Activated CD8-positive, alpha-beta T cell treated with anti-CD3 and anti-CD28 coated beads, Interleukin-2, amount 10 ng/mL, durations not matched to agents 7 days and 5 days (primary cell): ENCODE measurements around the gene ERCC2. TPM values are rescaled to one million over a fixed set of nuclear protein-coding genes. Genes with fewer than 3 reads are reported as not detected.
A peak's percentile ranks its signal among the peaks of the same experiment; 100 is the strongest.
"Not testable (repeated sequence)": the region's sequence is repeated elsewhere in the genome, so short reads cannot be mapped to it uniquely, and the experiment has no call there.

Source experiments
- ATAC-seq: fragments of 150-1000 bp; cut with Tn5 transposase; one replicate; pipeline ENCODE4 v1.10.0; 2021; ENCODE audit warnings: moderate library complexity
- CTCF ChIA-PET: fragments of 350-600 bp; sonication (Branson Sonifier 250); formaldehyde crosslinking; loops from one replicate; lab custom pipeline; 2021; ENCODE audit warnings: antibody characterized with exemption; lab: Charles Lee
- POLR2A ChIA-PET: fragments of 350-600 bp; sonication (Branson Sonifier 250); formaldehyde crosslinking; loops from one replicate; lab custom pipeline; 2021; ENCODE audit warnings: antibody characterized with exemption; lab: Charles Lee
- DNase-seq: peaks from one replicate; pipeline ENCODE4 v3.0.0-alpha.2; 2020
- H3K27ac Mint-ChIP-seq: one replicate; pipeline ENCODE4 v1.8.0; 2021; ENCODE audit warnings: mild to moderate bottlenecking, mixed read lengths
- H3K27me3 Mint-ChIP-seq: one replicate; pipeline ENCODE4 v1.8.0; 2021; ENCODE audit warnings: low read depth, mixed read lengths
- H3K36me3 Mint-ChIP-seq: one replicate; pipeline ENCODE4 v1.8.0; 2021; ENCODE audit warnings: low read depth, mixed read lengths
- H3K4me1 Mint-ChIP-seq: one replicate; pipeline ENCODE4 v1.8.0; 2021; ENCODE audit warnings: low read depth, mixed read lengths
- H3K4me3 Mint-ChIP-seq: one replicate; pipeline ENCODE4 v1.8.0; 2021; ENCODE audit warnings: mild to moderate bottlenecking, mixed read lengths
- H3K9me3 Mint-ChIP-seq: one replicate; pipeline ENCODE4 v1.8.0; 2022; ENCODE audit warnings: mixed read lengths; ENCODE audit not compliant: insufficient read depth
- total RNA-seq, 2 experiments: library from RNA; stranded (reverse); gene quantifications; one replicate each; pipeline ENCODE4 v1.2.3, GENCODE V29; 2021

Gene ERCC2
- 10 to 100 TPM; 23.7 to 24.4 TPM for total RNA-seq

DNA sequence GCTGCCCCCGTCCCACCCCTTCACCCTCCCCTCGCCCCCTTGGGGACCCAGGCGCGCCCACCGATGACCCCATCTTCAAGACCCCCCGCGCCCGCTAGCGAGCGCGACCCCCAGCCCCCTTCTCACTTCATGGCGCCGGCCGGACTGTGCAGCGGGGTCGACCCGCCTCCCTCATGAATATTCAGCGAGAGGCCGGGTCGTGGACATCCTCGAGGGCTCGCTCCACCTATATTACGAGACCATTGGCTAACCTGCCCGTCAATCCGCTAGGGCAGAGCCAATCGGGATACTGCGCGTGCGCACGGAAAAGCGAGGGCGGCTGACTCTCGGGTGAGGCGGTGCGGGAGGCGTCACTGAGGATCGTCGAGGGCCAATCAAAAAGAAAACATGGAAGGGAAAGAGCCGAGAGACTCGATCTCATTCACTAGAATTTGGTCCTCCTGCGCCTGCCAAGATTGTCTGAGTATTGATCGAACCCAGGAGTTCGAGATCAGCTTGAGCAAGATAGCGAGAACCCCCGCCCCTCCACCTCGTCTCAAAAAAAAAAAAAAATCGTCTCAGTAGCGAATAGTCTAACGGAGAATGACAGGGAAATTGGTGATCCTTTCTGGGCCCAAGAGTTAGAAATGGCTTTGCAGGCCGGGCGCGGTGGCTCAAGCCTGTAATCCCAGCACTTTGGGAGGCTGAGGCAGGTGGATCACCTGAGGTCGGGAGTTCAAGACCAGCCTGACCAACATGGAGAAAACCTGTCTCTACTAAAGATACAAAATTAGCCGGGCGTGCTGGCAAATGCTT is at the start of gene ERCC2:
Gene ERCC2, minus strand, starts transcription at position 164 of the 795 bp plus-strand sequence. Its CDS starts 33 bp downstream, at position 131.
- peaks cover 16% of the 10 kb centered on the region for H3K4me1 Mint-ChIP-seq
- DNase-seq (peak; percentile 100), ATAC-seq (peak; percentile 100)
- peaks cover 6% of the 10 kb centered on the region for H3K36me3 Mint-ChIP-seq
- CTCF ChIA-PET = interaction anchor here (1.0 to 1.2 kb wide), 3 partner anchors 13 to 33 kb away, joined by 3 read pairs; no protein-coding TSS in a partner anchor
- peak within 1 kb of the TSS; percentile 98 for H3K27ac Mint-ChIP-seq
- no peaks in the 10 kb centered on the region for H3K27me3 Mint-ChIP-seq
- no peaks in the 10 kb centered on the region for H3K9me3 Mint-ChIP-seq
- H3K4me3 Mint-ChIP-seq = peak within 1 kb of the TSS; percentile 86
- POLR2A ChIA-PET = interaction anchor here (1.0 kb wide), 2 partner anchors 24 to 33 kb away, joined by 3 read pairs; no protein-coding TSS in a partner anchor

GRCh38 chr19:45419895-45420294 is 49.5 kb upstream of the ERCC2 start:
- POLR2A ChIA-PET = no interaction called here
- CTCF ChIA-PET = interaction anchor here (1.7 kb wide), 1 partner anchor 17 kb away, joined by 6 read pairs; no protein-coding TSS in a partner anchor
- ATAC-seq (no peak), DNase-seq (no peak)
- H3K27me3 Mint-ChIP-seq = no peaks in the 10 kb centered on the region
- H3K4me1 Mint-ChIP-seq = peaks cover 61% of the 10 kb centered on the region
- peak overlapping the region; percentile 88 for H3K27ac Mint-ChIP-seq
- no peaks in the 10 kb centered on the region for H3K9me3 Mint-ChIP-seq
- peaks cover 37% of the 10 kb centered on the region for H3K36me3 Mint-ChIP-seq
- no peak overlapping the region for H3K4me3 Mint-ChIP-seq

- H3K27ac Mint-ChIP-seq = peak overlapping the region; percentile 88
- no peaks in the 10 kb centered on the region for H3K9me3 Mint-ChIP-seq
- peaks cover 57% of the 10 kb centered on the region for H3K4me1 Mint-ChIP-seq
- H3K27me3 Mint-ChIP-seq = no peaks in the 10 kb centered on the region
- DNase-seq = peak; percentile 56
- H3K4me3 Mint-ChIP-seq = peak overlapping the region; percentile 62
- peak; percentile 48 for ATAC-seq
- POLR2A ChIA-PET = interaction anchor here (1.1 kb wide), 1 partner anchor 14 kb away, joined by 3 read pairs; no protein-coding TSS in a partner anchor
- CTCF ChIA-PET = interaction anchor here (1.7 to 2.6 kb wide), 2 partner anchors 17 to 20 kb away, joined by 6 to 7 read pairs; no protein-coding TSS in a partner anchor
- H3K36me3 Mint-ChIP-seq = peaks cover 41% of the 10 kb centered on the region
These were observed 49.0 kb upstream of the ERCC2 start for GRCh38 chr19:45419396-45419795.

DNA sequence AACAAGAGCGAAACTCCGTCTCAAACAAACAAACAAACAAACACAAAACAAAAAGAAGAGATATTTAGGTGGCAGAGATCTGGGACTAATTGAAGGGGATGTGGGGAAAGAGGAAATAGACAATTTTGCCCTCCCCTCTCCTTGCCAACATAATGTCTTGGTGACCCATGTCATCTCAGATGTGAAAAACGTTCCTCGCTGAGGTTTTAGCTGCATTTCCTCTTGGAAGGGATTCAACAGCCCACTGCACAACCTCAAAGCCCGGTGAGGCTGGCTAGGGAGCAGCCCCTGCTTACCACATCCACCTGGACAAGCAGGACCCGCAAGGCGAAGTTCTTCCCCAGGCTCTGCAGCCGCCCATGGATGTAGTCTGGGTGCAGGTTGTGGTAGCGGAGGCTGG is 48.4 kb upstream of the ERCC2 start:
- H3K4me1 Mint-ChIP-seq = peaks cover 52% of the 10 kb centered on the region
- H3K27ac Mint-ChIP-seq = peak overlapping the region; percentile 88
- DNase-seq (no peak), ATAC-seq (no peak)
- CTCF ChIA-PET = interaction anchor here (1.7 to 2.6 kb wide), 2 partner anchors 16 to 20 kb away, joined by 6 to 7 read pairs; no protein-coding TSS in a partner anchor
- no peaks in the 10 kb centered on the region for H3K27me3 Mint-ChIP-seq
- peak overlapping the region; percentile 62 for H3K4me3 Mint-ChIP-seq
- POLR2A ChIA-PET = interaction anchor here (1.1 kb wide), 1 partner anchor 13 kb away, joined by 3 read pairs; no protein-coding TSS in a partner anchor
- H3K36me3 Mint-ChIP-seq = peaks cover 47% of the 10 kb centered on the region
- no peaks in the 10 kb centered on the region for H3K9me3 Mint-ChIP-seq

DNA sequence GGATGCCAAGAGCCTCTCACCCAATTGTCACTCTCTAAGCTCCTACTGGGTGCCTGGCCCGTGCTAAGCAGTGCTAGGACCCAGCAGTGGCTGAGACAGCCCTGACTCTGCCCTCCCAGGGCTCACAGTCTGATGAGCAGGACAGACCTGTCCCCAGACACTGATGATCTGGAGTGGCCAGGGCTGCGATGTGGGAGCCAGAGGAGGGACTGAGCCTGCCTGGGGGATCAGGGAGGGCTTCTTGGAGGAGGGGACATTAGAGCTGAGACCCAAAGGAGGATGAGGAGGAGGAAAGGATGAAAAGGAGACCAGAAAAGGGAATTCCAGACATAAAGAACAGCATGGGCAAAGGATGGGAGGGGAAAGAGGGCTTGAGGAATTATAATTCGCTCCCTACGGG is 46.8 kb upstream of the ERCC2 start:
- Mint-ChIP-seq H3K36me3 (peaks cover 56% of the 10 kb centered on the region), H3K27me3 (no peaks in the 10 kb centered on the region), H3K4me1 (peaks cover 37% of the 10 kb centered on the region), H3K27ac (peak overlapping the region; percentile 1), H3K9me3 (no peaks in the 10 kb centered on the region), H3K4me3 (no peak overlapping the region)
- no peak for DNase-seq
- ChIA-PET CTCF (interaction anchor here (1.6 to 2.6 kb wide), 2 partner anchors 22 to 68 kb away, joined by 7 to 8 read pairs; no protein-coding TSS in a partner anchor), POLR2A (no interaction called here)
- ATAC-seq = no peak

- ChIA-PET POLR2A (no interaction called here), CTCF (interaction anchor here (1.2 to 2.2 kb wide), 3 partner anchors 10 to 64 kb away, joined by 5 to 10 read pairs (median 6); no protein-coding TSS in a partner anchor)
- Mint-ChIP-seq H3K36me3 (peaks cover 56% of the 10 kb centered on the region), H3K27me3 (no peaks in the 10 kb centered on the region), H3K27ac (no peak overlapping the region), H3K4me3 (no peak overlapping the region), H3K4me1 (peaks cover 14% of the 10 kb centered on the region), H3K9me3 (no peaks in the 10 kb centered on the region)
- ATAC-seq (no peak), DNase-seq (no peak)
These were observed 44.1 kb upstream of the ERCC2 start for GRCh38 chr19:45414468-45414867.

- H3K27me3 Mint-ChIP-seq = no peaks in the 10 kb centered on the region
- H3K36me3 Mint-ChIP-seq = peaks cover 61% of the 10 kb centered on the region
- DNase-seq (no peak), ATAC-seq (no peak)
- H3K4me1 Mint-ChIP-seq = peaks cover 11% of the 10 kb centered on the region
- no peak overlapping the region for H3K4me3 Mint-ChIP-seq
- no peaks in the 10 kb centered on the region for H3K9me3 Mint-ChIP-seq
- CTCF ChIA-PET = interaction anchor here (0.6 to 2.1 kb wide), 4 partner anchors 11 to 315 kb away, joined by 3 to 10 read pairs (median 7); no protein-coding TSS in a partner anchor
- no peak overlapping the region for H3K27ac Mint-ChIP-seq
- POLR2A ChIA-PET = no interaction called here
These were observed 43.1 kb upstream of the ERCC2 start for GRCh38 chr19:45413497-45413896.

DNA sequence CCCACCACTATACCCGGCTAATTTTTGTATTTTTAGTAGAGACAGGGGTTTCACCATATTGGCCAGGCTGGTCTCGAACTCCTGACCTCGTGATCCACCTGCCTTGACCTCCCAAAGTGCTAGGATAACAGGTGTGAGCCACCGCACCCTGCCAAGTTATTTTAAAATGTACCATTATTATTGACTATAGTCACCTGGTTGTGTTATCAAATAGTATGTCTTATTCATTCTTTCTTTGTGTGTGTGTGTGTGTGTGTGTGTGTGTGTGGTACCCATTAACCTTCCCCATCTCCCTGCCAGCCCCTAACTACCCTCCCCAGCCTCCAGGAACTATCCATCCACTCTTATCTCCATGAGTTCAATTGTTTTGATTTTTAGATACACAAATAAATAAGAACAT is 40.0 kb upstream of the ERCC2 start:
- DNase-seq, POLR2A ChIA-PET, H3K9me3 Mint-ChIP-seq, H3K27me3 Mint-ChIP-seq, H3K4me3 Mint-ChIP-seq, H3K27ac Mint-ChIP-seq, ATAC-seq: not testable (repeated sequence)
- Mint-ChIP-seq H3K4me1 (peaks cover 26% of the 10 kb centered on the region), H3K36me3 (peaks cover 48% of the 10 kb centered on the region)
- CTCF ChIA-PET = interaction anchor here (0.9 kb wide), 1 partner anchor 30 kb away, joined by 3 read pairs; no protein-coding TSS in a partner anchor

- H3K36me3 Mint-ChIP-seq = peaks cover 45% of the 10 kb centered on the region
- DNase-seq (no peak), ATAC-seq (no peak)
- no peak overlapping the region for H3K27ac Mint-ChIP-seq
- H3K27me3 Mint-ChIP-seq = no peaks in the 10 kb centered on the region
- ChIA-PET POLR2A (interaction anchor here (0.6 kb wide), 1 partner anchor 626 kb away, joined by 4 read pairs; no protein-coding TSS in a partner anchor), CTCF (no interaction called here)
- no peaks in the 10 kb centered on the region for H3K9me3 Mint-ChIP-seq
- peaks cover 34% of the 10 kb centered on the region for H3K4me1 Mint-ChIP-seq
- no peak overlapping the region for H3K4me3 Mint-ChIP-seq
These were observed 39.2 kb upstream of the ERCC2 start for GRCh38 chr19:45409557-45409920.

DNA sequence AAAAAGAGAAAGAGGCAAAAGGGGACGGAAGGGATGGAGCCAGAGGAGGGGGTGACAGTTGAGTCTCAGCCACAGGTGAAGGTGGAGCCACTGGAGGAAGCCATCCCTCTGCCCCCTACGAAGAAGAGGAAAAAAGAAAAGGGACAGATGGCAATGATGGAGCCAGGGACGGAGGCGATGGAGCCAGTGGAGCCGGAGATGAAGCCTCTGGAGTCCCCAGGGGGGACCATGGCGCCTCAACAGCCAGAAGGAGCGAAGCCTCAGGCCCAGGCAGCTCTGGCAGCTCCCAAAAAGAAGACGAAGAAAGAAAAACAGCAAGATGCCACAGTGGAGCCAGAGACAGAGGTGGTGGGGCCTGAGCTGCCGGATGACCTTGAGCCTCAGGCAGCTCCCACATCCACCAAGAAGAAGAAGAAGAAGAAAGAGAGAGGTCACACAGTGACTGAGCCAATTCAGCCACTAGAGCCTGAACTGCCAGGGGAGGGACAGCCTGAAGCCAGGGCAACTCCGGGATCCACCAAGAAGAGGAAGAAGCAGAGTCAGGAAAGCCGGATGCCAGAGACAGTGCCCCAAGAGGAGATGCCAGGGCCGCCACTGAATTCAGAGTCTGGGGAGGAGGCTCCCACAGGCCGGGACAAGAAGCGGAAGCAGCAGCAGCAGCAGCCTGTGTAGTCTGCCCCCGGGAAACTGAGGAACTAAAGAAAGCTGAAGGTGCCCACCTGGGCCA is 38.6 kb upstream of the ERCC2 start:
- no peak overlapping the region for H3K4me3 Mint-ChIP-seq
- no peak for DNase-seq
- H3K4me1 Mint-ChIP-seq = peaks cover 40% of the 10 kb centered on the region
- no peaks in the 10 kb centered on the region for H3K9me3 Mint-ChIP-seq
- ATAC-seq = no peak
- H3K36me3 Mint-ChIP-seq = peaks cover 40% of the 10 kb centered on the region
- no peak overlapping the region for H3K27ac Mint-ChIP-seq
- ChIA-PET POLR2A (interaction anchor here (0.6 kb wide), 1 partner anchor 625 kb away, joined by 4 read pairs; no protein-coding TSS in a partner anchor), CTCF (no interaction called here)
- peaks cover 3% of the 10 kb centered on the region for H3K27me3 Mint-ChIP-seq

GRCh38 chr19:45408121-45408520 is 37.7 kb upstream of the ERCC2 start:
- Mint-ChIP-seq H3K27me3 (peaks cover 11% of the 10 kb centered on the region), H3K4me1 (peaks cover 46% of the 10 kb centered on the region), H3K4me3 (peak overlapping the region; percentile 58), H3K9me3 (no peaks in the 10 kb centered on the region), H3K36me3 (peaks cover 31% of the 10 kb centered on the region), H3K27ac (peak overlapping the region; percentile 44)
- ATAC-seq = no peak
- CTCF ChIA-PET = interaction anchor here (1.4 to 1.6 kb wide), 2 partner anchors 31 to 71 kb away, joined by 4 to 6 read pairs; no protein-coding TSS in a partner anchor
- POLR2A ChIA-PET = interaction anchor here (0.6 kb wide), 1 partner anchor 1306 kb away, joined by 3 read pairs; no protein-coding TSS in a partner anchor
- DNase-seq = no peak
